CD4-positive, alpha-beta T cell treated with Interferon gamma for 1 hour (primary cell): ENCODE results near the gene DYNLT4.
"Not testable (repeated sequence)": the region's sequence is repeated elsewhere in the genome, so short reads cannot be mapped to it uniquely, and the experiment has no call there.

Experiments used
- DNase-seq: peaks from one replicate; pipeline ENCODE4 v3.0.0-alpha.2; 2020

DYNLT4 gene

GRCh38 chr1:44786841-44787426 is 20.2 kb downstream of the DYNLT4 start:
- no peak for DNase-seq

DNA sequence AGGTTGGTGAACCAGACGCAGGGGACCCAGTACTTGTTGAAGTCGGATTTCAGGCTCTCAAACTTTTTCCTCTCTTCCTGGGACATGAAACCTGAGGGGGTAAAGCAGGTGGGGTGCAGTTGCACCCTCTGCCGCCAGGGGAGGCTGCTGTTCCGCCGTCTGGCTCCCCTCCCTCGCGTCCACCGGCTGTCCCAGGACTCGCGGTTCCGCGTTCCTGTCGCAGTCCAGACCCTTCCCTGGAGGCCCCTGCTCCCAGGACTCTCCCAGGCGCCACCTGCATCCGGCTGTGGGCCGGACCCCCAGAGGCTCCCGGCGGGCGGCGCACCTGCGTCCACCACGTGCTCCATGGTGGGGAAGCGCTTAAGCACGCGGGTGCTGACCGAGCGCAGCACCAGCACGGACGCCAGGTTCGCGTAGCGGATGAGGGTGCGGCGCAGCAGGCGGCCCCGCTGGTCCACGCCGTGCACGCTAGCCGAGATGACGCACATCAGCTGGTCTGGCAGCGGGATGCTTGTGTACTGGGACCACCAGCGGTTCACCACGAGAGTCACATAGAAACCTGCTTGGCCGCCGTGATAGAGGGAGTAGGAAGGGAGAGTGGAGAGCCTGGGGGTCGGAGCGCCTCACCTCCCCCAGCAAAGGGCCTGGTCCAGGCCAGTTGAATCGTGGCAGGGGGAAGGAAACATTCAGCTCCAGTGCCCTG is 20.9 kb downstream of the DYNLT4 start:
- DNase-seq = peak; percentile 73

GRCh38 chr1:44785501-44786137 is 21.5 kb downstream of the DYNLT4 start:
- no peak for DNase-seq

DNA sequence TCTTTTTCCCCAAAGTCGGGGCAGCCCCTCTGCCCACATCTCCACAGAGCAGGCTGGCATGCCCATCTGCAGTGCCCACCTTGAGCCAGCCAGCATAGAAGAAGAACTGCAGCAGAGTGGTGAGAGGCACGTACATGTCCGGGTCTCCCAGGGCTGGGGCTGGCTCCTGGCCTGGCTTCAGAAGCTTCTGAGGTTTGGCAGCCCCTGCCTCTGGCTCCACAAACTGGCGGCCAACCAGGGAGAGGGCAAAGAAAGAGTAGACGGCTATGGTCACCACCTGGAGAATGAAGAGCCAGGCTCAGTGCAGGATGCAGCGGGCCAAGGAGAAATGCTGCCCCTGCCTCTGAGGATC is 22.1 kb downstream of the DYNLT4 start:
- no peak for DNase-seq

- DNase-seq = no peak
These were observed 22.8 kb downstream of the DYNLT4 start for GRCh38 chr1:44784094-44785028.

GRCh38 chr1:44783697-44784093 is 23.5 kb downstream of the DYNLT4 start:
- no peak for DNase-seq

DNA sequence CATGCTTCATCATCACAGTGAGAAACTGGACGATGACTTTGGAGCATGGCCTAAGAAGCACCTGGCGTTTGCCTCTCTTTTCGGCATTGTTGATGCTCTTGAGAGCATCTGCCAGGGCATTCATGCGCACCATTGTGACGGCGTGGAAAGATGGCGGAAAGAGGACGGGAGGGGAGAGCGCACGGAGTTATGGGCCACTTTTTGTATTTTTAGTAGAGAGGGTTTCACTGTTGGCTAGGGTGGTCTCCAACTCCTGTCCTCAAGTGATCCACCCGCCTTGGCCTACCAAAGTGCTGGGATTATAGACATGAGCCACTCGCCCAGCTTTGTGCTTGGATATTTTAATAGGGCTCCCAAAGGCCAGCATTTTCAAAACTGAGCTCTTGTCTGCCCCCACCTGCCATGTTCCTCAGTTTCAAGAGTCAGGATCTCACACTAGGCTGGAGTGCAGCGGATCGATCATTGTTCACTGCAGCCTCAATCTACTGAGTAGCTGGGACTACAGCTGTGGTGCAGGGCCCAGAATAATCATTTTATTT is 26.5 kb downstream of the DYNLT4 start:
- no peak for DNase-seq

GRCh38 chr1:44778705-44779576 is 28.2 kb downstream of the DYNLT4 start:
- DNase-seq = no peak

GRCh38 chr1:44777969-44778635 is 29.0 kb downstream of the DYNLT4 start:
- no peak for DNase-seq

DNA sequence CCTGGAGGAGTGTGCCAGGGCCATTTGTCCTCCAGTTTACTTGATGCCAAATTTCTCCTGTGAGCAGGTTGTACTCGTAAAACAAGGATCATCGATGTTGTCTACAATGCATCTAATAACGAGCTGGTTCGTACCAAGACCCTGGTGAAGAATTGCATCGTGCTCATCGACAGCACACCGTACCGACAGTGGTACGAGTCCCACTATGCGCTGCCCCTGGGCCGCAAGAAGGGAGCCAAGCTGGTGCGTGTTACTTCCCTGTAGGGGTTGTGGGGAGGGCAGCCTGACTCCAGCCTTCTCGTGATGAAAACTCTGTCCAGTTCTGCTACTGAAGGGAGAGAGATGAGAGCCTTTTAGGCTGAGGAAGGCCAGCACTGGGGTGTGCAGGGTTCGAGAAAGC is 29.6 kb downstream of the DYNLT4 start:
- no peak for DNase-seq

GRCh38 chr1:44776730-44777068 is 30.5 kb downstream of the DYNLT4 start:
- DNase-seq = no peak

- peak; percentile 48 for DNase-seq
These were observed 31.0 kb downstream of the DYNLT4 start for GRCh38 chr1:44775930-44776729.

DNA sequence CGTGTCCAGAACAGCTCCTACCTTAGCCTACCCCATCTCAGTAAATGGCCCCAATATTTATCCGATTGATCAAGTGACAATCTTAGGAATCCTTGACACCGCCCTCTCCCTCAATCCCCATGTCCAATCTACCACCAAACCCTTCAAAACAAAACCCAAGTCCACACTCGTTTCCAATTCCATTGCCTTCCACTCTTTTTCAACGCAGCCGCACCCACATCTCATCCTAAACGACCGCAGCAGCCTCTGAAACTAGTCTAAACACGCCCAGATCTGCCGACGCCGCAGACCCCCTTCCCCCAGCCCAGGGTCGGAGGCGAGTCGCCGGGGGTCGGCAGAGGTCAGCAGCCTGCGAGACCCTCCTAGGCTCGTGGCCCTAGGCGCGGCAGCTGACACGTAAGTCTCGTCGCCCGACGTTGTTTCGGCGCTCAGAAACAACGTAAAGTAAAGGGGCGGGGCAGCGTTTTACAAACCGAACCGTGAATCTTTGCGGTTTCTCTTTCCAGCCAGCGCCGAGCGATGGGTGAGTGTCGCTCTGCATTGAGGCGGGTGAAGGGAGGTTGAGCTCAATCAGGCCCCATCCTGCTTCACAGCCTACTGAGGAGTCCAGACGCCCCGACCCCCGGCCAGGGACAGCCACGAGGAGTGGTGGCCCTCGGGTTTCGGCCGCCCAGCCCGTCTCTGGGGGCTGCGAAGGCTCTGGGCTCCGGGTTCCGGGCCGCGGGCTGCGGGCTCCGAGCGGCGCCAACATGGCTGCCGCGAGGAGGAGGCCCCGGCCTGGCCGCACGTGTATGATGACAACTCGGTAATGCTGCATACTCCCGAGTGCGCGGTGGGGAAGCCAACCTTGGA is 31.8 kb downstream of the DYNLT4 start, which contains the start of gene RPS8:
Gene RPS8 (plus strand): TSS at position 463 of the 852 bp plus-strand sequence. CDS start 57 bp downstream, at position 520.
- DNase-seq = peak; percentile 87

GRCh38 chr1:44766421-44766820 is 40.7 kb downstream of the DYNLT4 start:
- DNase-seq = not testable (repeated sequence)

DNA sequence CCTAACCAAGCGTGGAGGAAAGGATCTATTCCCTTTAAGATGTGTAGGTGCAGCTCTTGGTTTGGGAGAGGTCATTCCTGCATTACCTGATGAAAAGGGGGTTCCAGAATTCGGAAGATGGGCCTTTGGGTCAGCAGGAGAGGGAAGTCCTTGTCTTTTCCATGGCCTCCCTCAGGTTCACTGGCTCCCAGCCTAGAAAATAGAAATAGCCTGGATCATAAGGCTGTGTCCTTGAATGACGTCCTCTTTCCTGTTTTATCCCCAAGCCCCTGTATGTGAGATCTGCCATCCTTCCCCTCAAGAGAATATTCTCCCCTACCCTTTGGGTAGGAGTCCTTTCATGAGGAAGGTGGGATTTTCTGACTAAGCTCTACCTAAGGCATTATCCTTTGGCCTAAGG is 46.3 kb downstream of the DYNLT4 start:
- DNase-seq = no peak

- DNase-seq = no peak
These were observed 48.1 kb downstream of the DYNLT4 start for GRCh38 chr1:44759077-44759476.

- DNase-seq = no peak
These were observed 49.7 kb downstream of the DYNLT4 start for GRCh38 chr1:44757420-44757819.
